HepG2 (cell line): Measurements from ENCODE around the gene CRYBA1. TPM values are rescaled to one million over a fixed set of nuclear protein-coding genes. Genes with fewer than 3 reads are reported as not detected.

ENCODE experiments used
- CAMTA2 ChIP-seq: sonication (generic); formaldehyde crosslinking; IDR thresholded peaks from 2 replicates; pipeline ENCODE4 v1.4.0; 2020; ENCODE audit warnings: mild to moderate bottlenecking, missing genetic modification reagents, borderline replicate concordance
- HES4 ChIP-seq: sonication (generic); formaldehyde crosslinking; IDR thresholded peaks from 2 replicates; pipeline ENCODE4 v1.9.0; 2021; ENCODE audit warnings: mild to moderate bottlenecking, missing genetic modification reagents, borderline replicate concordance
- HHEX ChIP-seq: IDR thresholded peaks from 2 replicates; pipeline ENCODE4 v1.6.1; 2016; ENCODE audit warnings: control low read depth
- IRX3 ChIP-seq: sonication (generic); formaldehyde crosslinking; IDR thresholded peaks from 2 replicates; pipeline ENCODE4 v1.8.1; 2023; ENCODE audit warnings: mild to moderate bottlenecking, low read depth, missing genetic modification reagents, borderline replicate concordance
- JDP2 ChIP-seq: sonication (generic); formaldehyde crosslinking; IDR thresholded peaks from 2 replicates; pipeline ENCODE4 v1.8.1; 2022; ENCODE audit warnings: missing genetic modification reagents, borderline replicate concordance
- LCORL ChIP-seq, 2 experiments: fragments of 450-650 bp in 1 of 2; sonication (generic) in 1 of 2; formaldehyde crosslinking in 1 of 2; IDR thresholded peaks; 2 replicates each; pipeline versions ENCODE4 v1.5.0 to v1.6.1; 2017 to 2020; ENCODE audit warnings: antibody characterized with exemption in 1 of 2, missing genetic modification reagents in 1 of 2
- MED8 ChIP-seq: sonication (generic); formaldehyde crosslinking; IDR thresholded peaks from 2 replicates; pipeline ENCODE4 v1.8.1; 2023; ENCODE audit warnings: mild to moderate bottlenecking, missing genetic modification reagents; ENCODE audit not compliant: insufficient replicate concordance
- NFE2 ChIP-seq: sonication (generic); formaldehyde crosslinking; IDR thresholded peaks from 2 replicates; pipeline ENCODE4 v1.4.0; 2020; ENCODE audit warnings: missing genetic modification reagents
- NFKBIZ ChIP-seq: IDR thresholded peaks from 2 replicates; pipeline ENCODE4 v1.6.1; 2018; ENCODE audit warnings: missing genetic modification reagents, missing compliant biosample characterization
- RARG ChIP-seq: sonication (generic); formaldehyde crosslinking; IDR thresholded peaks from 2 replicates; pipeline ENCODE4 v1.4.0; 2020; ENCODE audit warnings: low read depth, mild to moderate bottlenecking, missing genetic modification reagents
- SCMH1 ChIP-seq: sonication (generic); formaldehyde crosslinking; IDR thresholded peaks from 2 replicates; pipeline ENCODE4 v1.9.0; 2021; ENCODE audit warnings: missing genetic modification reagents, mild to moderate bottlenecking, borderline replicate concordance
- TBP ChIP-seq: sonication (generic); formaldehyde crosslinking; IDR thresholded peaks from 2 replicates; pipeline ENCODE4 v1.5.0; 2020; ENCODE audit warnings: missing genetic modification reagents
- TRIM24 ChIP-seq: sonication (generic); formaldehyde crosslinking; IDR thresholded peaks from 2 replicates; pipeline ENCODE4 v1.8.0; 2022; ENCODE audit warnings: mild to moderate bottlenecking, missing genetic modification reagents
- ZNF101 ChIP-seq: sonication (generic); formaldehyde crosslinking; IDR thresholded peaks from 2 replicates; pipeline ENCODE4 v1.4.0; 2020; ENCODE audit warnings: mild to moderate bottlenecking, low read depth, missing genetic modification reagents, borderline replicate concordance
- ZNF614 ChIP-seq: IDR thresholded peaks from 2 replicates; pipeline ENCODE4 v1.6.1; 2018; ENCODE audit warnings: missing biosample characterization, missing genetic modification reagents, inconsistent platforms, borderline replicate concordance
- ZNF720 ChIP-seq: sonication (generic); formaldehyde crosslinking; IDR thresholded peaks from 2 replicates; pipeline ENCODE4 v1.4.0; 2020; ENCODE audit warnings: missing genetic modification reagents
- polyA plus RNA-seq, 8 experiments: library from polyadenylated mRNA; depleted of rRNA in 3 of 8; stranded (reverse) in 7 of 8; unstranded in 1 of 8; fragments of >200 nt; fragmentation: Illumina TruSeq in 4 of 8; extraction: Trizol in 4 of 8; gene quantifications; 2 replicates each; pipeline versions ENCODE4 v1.2.1 to v1.2.3, GENCODE V29; 2011 to 2016; ENCODE audit warnings: low read depth in 4 of 8, missing spikeins in 1 of 8, mixed read lengths in 1 of 8; ENCODE audit not compliant: insufficient read depth in 1 of 8
- total RNA-seq, 5 experiments: library from RNA; depleted of rRNA; stranded (reverse); fragments of >200 nt; fragmentation: Illumina TruSeq; extraction: Trizol; gene quantifications; 2 replicates each; pipeline ENCODE4 v1.2.3, GENCODE V29; 2016; ENCODE audit warnings: low read depth in 1 of 5
- TF ChIP-seq, protein P1 (sequence below): conservative IDR thresholded peaks from 2 replicates; pipeline ENCODE4 v1.6.1; 2018; ENCODE audit warnings: missing genetic modification reagents
- TF ChIP-seq, protein P2 (sequence below), 2 experiments: fragments of 450-650 bp in 1 of 2; sonication (generic) in 1 of 2; formaldehyde crosslinking in 1 of 2; IDR thresholded peaks; 2 replicates each; pipeline versions ENCODE4 v1.6.1 to v1.8.0; 2016 to 2022; ENCODE audit warnings: antibody characterized with exemption in 1 of 2, mild to moderate bottlenecking in 1 of 2, missing genetic modification reagents in 1 of 2

Gene CRYBA1
- total and polyA plus RNA-seq, 2 of the 13 experiments (the other 11 are each of a cell fraction or from before 2014, with no cell fraction given) = not detected

DNA sequence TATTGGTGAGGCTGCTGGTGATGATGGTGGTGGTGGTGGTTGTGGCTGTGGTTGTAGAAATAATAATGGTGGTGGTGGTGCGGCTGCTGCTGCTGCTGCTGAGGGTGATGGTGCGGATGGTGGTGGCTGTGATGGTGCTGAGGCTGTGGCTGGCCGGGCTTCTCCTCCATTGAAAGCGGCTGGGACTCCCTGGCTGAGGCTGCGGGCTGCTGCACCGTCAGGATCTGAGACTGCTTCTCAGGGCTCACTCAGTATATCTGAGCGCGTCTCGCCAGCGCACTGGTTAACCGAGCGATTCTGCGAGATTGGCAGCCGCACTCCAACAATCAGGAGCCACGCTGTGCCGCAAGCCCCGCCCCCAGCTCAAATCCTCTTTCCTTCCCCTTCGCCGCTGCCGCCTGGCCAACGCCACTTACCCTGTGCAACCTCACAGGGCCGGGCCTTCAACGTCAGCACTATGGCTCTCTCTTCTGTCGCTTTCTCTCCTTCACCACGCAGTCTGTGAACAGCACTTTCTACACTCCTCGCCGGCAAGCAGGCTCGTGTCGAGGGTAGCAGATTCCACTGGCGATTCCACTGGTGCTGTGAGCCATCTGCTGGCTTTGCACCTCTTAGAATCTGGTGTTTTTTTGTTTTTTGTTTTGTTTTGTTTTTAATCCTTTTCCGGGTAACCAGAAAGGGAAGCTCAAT, 47.4 kb downstream of the CRYBA1 start, which contains the start of gene NUFIP2 (continued):
- TF ChIP-seq, protein P1, sequence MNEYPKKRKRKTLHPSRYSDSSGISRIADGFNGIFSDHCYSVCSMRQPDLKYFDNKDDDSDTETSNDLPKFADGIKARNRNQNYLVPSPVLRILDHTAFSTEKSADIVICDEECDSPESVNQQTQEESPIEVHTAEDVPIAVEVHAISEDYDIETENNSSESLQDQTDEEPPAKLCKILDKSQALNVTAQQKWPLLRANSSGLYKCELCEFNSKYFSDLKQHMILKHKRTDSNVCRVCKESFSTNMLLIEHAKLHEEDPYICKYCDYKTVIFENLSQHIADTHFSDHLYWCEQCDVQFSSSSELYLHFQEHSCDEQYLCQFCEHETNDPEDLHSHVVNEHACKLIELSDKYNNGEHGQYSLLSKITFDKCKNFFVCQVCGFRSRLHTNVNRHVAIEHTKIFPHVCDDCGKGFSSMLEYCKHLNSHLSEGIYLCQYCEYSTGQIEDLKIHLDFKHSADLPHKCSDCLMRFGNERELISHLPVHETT (CRISPR knock-in tag) = no peak
- TF ChIP-seq SCMH1 (CRISPR knock-in tag) (no peak), RARG (no peak), LCORL (IDR thresholded peaks at IDR 0.05) (no peak), LCORL (CRISPR knock-in tag; IDR thresholded peaks at IDR 0.05) (peak; percentile 43; the same call in 1 of the 2 replicates), TBP (CRISPR knock-in tag) (no peak), NFE2 (CRISPR knock-in tag) (no peak), MED8 (peak; percentile 27), ZNF720 (no peak), IRX3 (CRISPR knock-in tag) (peak; percentile 91), NFKBIZ (CRISPR knock-in tag) (no peak; the same call in 1 of the 2 replicates), ZNF614 (CRISPR knock-in tag) (peak; percentile 55; the same call in 1 of the 2 replicates), ZNF101 (CRISPR knock-in tag) (no peak), HHEX (CRISPR knock-in tag) (no peak), CAMTA2 (no peak), HES4 (CRISPR knock-in tag) (0 out of 2 replicates have a peak, but pooled peaks have one; percentile 39), JDP2 (CRISPR knock-in tag) (no peak), TRIM24 (no peak)
- TF ChIP-seq, protein P2, sequence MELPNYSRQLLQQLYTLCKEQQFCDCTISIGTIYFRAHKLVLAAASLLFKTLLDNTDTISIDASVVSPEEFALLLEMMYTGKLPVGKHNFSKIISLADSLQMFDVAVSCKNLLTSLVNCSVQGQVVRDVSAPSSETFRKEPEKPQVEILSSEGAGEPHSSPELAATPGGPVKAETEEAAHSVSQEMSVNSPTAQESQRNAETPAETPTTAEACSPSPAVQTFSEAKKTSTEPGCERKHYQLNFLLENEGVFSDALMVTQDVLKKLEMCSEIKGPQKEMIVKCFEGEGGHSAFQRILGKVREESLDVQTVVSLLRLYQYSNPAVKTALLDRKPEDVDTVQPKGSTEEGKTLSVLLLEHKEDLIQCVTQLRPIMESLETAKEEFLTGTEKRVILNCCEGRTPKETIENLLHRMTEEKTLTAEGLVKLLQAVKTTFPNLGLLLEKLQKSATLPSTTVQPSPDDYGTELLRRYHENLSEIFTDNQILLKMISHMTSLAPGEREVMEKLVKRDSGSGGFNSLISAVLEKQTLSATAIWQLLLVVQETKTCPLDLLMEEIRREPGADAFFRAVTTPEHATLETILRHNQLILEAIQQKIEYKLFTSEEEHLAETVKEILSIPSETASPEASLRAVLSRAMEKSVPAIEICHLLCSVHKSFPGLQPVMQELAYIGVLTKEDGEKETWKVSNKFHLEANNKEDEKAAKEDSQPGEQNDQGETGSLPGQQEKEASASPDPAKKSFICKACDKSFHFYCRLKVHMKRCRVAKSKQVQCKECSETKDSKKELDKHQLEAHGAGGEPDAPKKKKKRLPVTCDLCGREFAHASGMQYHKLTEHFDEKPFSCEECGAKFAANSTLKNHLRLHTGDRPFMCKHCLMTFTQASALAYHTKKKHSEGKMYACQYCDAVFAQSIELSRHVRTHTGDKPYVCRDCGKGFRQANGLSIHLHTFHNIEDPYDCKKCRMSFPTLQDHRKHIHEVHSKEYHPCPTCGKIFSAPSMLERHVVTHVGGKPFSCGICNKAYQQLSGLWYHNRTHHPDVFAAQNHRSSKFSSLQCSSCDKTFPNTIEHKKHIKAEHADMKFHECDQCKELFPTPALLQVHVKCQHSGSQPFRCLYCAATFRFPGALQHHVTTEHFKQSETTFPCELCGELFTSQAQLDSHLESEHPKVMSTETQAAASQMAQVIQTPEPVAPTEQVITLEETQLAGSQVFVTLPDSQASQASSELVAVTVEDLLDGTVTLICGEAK (IDR thresholded peaks at IDR 0.05) = no peak
- TF ChIP-seq, protein P2 (CRISPR knock-in tag; IDR thresholded peaks at IDR 0.05) = peak; percentile 62; the same call in 1 of the 2 replicates
